Muscle of leg (tissue), 11 donors: ENCODE results near the gene PRR22. TPM values are rescaled to one million over a fixed set of nuclear protein-coding genes. Genes with fewer than 3 reads are reported as not detected.

Source experiments
- DNase-seq: peaks from one replicate; pipeline ENCODE4 v3.0.0; 2013
- H3K27ac ChIP-seq: one replicate; pipeline ENCODE4 v1.5.1; 2013; ENCODE audit warnings: mild to moderate bottlenecking, low read length, control low read depth
- H3K27me3 ChIP-seq: one replicate; pipeline ENCODE4 v1.6.1; 2013; ENCODE audit warnings: low read length; ENCODE audit not compliant: control insufficient read depth, insufficient read depth
- H3K36me3 ChIP-seq: one replicate; pipeline ENCODE4 v1.6.1; 2013; ENCODE audit warnings: low read length; ENCODE audit not compliant: control insufficient read depth, insufficient read depth
- H3K4me1 ChIP-seq: one replicate; pipeline ENCODE4 v1.6.1; 2013; ENCODE audit warnings: low read length; ENCODE audit not compliant: control insufficient read depth, insufficient read depth
- H3K4me3 ChIP-seq: one replicate; pipeline ENCODE4 v1.5.1; 2013; ENCODE audit warnings: low read length, control low read depth
- H3K9me3 ChIP-seq: replicated peaks from 2 replicates; pipeline ENCODE4 v1.6.1; 2013; ENCODE audit warnings: low read depth, low read length; ENCODE audit not compliant: control insufficient read depth
- WGBS: methylation state at CpG from one replicate; pipeline ENCODE4 v1.1.5; 2013; ENCODE audit warnings: missing lambda C conversion rate; ENCODE audit not compliant: insufficient coverage; 5-methylcytosine and 5-hydroxymethylcytosine counted together
- polyA plus RNA-seq, 8 donors: library from polyadenylated mRNA; unstranded; fragments of 120-200 nt; gene quantifications; one replicate each; pipeline versions ENCODE4 v1.2.1 to v1.2.3, GENCODE V29; 2013; ENCODE audit warnings: inconsistent platforms in 1 of 8, low replicate concordance in 1 of 8; ENCODE audit not compliant: insufficient read length in 8 of 8, insufficient read depth in 1 of 8
- total RNA-seq: library from RNA; stranded (reverse); fragments of 120-200 nt; gene quantifications from one replicate; pipeline ENCODE4 v1.2.4, GENCODE V29; 2013

The PRR22 gene
- total and polyA plus RNA-seq, 9 donors: 0.86 to 2.7 (median 1.3) TPM

DNA sequence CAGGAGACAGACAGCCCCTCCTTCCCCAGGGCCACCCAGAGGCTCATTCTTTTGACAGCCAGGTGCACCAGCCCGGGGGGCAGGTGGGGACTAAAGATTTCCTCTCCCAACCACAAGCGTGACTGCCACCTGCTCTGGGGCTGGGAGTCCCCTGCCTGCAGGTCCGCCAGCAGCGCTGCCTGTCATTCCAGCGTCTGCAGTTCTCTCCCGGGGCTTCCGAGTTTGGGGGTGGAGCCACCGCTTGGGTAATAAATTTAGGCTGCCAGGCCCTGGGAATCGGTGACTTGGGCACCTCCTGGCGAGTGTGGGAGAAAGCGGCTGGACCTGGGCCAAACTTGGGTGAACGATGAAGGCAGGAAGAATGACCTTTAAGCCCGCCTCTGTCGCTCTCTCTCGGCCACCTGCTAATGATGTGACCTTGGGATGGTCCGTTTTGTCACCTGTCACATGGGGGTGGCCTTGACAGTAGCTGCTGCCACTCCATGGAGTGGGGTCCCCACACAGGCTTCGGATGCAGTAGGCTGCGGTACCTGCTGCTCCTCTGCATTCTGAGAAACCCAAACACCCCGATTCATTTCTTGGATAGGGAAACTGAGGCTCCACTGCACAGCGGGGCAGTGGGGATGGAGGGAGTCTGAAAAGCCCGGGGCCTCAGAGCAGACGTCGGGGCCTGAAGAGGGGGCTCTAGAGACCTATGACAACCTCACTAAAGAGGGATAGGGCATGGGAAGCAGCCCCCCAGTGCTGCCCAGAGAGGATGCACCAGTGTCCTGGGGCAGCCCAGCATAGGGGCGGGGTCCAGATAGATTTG, 42.2 kb upstream of the PRR22 start:
- peak; percentile 69 for DNase-seq
- WGBS: 22% methylated on average over 21 of the region's 24 CpGs
- no peak overlapping the region for H3K27ac ChIP-seq
- H3K27me3 ChIP-seq: peaks cover 17% of the 10 kb centered on the region
- no peak overlapping the region for H3K4me3 ChIP-seq
- no peaks in the 10 kb centered on the region for H3K36me3 ChIP-seq
- peaks cover 35% of the 10 kb centered on the region for H3K4me1 ChIP-seq
- H3K9me3 ChIP-seq: no peaks in the 10 kb centered on the region

- H3K27me3 ChIP-seq: peaks cover 17% of the 10 kb centered on the region
- DNase-seq: no peak
- no peaks in the 10 kb centered on the region for H3K36me3 ChIP-seq
- WGBS: 93% methylated on average over 16 of the region's 21 CpGs
- no peak overlapping the region for H3K4me3 ChIP-seq
- H3K9me3 ChIP-seq: no peaks in the 10 kb centered on the region
- no peak overlapping the region for H3K27ac ChIP-seq
- H3K4me1 ChIP-seq: peaks cover 35% of the 10 kb centered on the region
Observed at GRCh38 chr19:5825178-5825577, 40.6 kb upstream of the PRR22 start.

DNA sequence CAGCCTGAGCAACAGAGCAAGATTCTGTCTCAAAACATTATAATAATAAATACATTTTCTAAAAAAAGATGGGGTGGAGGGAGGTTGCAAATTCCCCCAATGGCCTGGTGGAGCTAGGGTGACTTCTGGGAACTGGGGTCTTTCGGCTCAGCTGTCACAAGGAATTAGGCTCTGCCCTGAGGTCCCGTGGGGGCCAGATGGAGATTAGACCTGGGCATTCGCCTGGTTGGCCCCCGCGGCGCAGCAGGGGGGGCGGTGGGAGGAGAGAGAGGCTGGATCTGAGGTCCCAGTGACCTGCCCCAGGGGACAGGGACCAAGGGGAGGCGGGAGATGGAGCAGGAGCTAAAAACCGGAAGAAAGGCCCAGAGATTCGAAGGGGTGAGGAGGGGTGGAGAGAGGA, 40.2 kb upstream of the PRR22 start:
- Histone ChIP-seq H3K4me1 (peaks cover 32% of the 10 kb centered on the region), H3K27ac (no peak overlapping the region), H3K9me3 (no peaks in the 10 kb centered on the region), H3K27me3 (peaks cover 14% of the 10 kb centered on the region), H3K36me3 (no peaks in the 10 kb centered on the region), H3K4me3 (no peak overlapping the region)
- no peak for DNase-seq
- WGBS: 76% methylated on average over 9 of the region's 10 CpGs

DNA sequence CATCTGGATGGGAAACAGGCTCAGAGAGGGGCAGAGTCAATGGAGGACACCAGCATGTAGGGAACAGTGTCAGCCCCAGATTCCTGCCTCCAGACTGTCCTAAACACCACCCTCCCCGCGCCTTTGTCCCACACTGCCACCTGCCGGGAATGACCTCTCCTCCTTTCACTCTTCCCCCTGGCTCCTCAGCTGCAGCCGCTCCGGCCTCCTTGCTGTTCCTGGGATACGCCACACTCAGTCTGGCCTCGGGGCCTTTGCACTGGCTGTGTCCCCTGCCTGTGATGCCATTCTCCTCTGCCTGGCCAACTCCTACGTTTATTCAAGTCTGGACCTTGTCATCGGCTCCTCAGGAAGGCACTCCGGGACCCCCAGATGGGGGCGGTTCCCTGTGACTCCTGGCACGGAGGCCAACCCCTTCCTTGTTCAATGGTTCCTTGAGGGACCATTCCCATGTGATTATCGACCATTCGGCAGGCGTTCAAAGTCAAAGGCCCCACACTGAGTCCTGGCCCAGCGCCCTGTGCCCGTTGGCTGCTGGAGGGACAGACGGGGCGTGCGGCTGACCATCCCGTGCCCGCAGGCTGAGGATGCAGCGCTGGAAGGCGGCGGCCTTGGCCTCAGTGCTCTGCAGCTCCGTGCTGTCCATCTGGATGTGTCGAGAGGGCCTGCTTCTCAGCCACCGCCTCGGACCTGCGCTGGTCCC, 39.2 kb upstream of the PRR22 start:
- Histone ChIP-seq H3K9me3 (no peaks in the 10 kb centered on the region), H3K36me3 (no peaks in the 10 kb centered on the region), H3K4me1 (peaks cover 23% of the 10 kb centered on the region), H3K4me3 (no peak overlapping the region), H3K27ac (no peak overlapping the region), H3K27me3 (peaks cover 4% of the 10 kb centered on the region)
- WGBS: 81% methylated on average over 30 of the region's 30 CpGs
- no peak for DNase-seq

GRCh38 chr19:5822181-5822844, 37.8 kb upstream of the PRR22 start:
- no peak for DNase-seq

DNA sequence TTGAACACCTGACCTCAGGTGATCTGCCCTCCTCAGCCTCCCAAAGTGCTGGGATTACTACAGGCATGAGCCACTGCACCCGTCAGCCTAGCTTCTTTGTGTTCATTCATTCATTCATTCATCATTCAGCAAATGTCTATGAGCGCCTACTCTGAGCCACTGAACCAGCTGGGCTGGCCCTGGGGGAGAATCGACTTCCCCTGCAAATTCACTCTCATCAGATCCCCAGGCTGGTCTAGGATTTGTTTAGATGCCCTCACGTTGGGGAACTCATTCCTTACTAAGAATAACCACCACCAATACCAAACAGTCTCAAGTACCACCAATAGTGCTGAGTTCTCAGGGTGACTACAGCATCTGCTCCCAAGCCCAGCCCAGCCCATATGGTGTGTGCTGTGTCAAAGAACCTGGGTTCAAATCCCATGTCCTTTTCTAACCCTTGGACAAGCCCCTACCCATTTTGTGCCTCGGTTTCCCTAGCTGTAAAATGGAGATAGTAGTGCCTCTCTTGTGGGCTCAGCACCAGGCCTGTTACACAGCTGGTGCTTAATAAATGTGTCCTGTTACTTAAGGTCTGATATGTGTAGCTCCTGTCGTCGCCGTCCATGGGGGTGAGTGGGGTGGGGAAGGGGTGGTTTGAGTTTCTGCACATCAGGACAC, 37.1 kb upstream of the PRR22 start:
- Histone ChIP-seq H3K36me3 (no peaks in the 10 kb centered on the region), H3K4me1 (peaks cover 10% of the 10 kb centered on the region), H3K4me3 (no peak overlapping the region), H3K27ac (no peak overlapping the region), H3K27me3 (peaks cover 4% of the 10 kb centered on the region), H3K9me3 (no peaks in the 10 kb centered on the region)
- DNase-seq: no peak
- 71% methylated on average over 5 of the region's 8 CpGs for WGBS

More at GRCh38 chr19:5822181-5822844, 37.8 kb upstream of the PRR22 start:
- WGBS: 42% methylated on average over 28 of the region's 30 CpGs
- no peaks in the 10 kb centered on the region for H3K9me3 ChIP-seq
- H3K4me3 ChIP-seq: no peak overlapping the region
- peaks cover 15% of the 10 kb centered on the region for H3K4me1 ChIP-seq
- H3K36me3 ChIP-seq: no peaks in the 10 kb centered on the region
- no peak overlapping the region for H3K27ac ChIP-seq
- peaks cover 4% of the 10 kb centered on the region for H3K27me3 ChIP-seq

- Histone ChIP-seq H3K36me3 (no peaks in the 10 kb centered on the region), H3K4me1 (peaks cover 5% of the 10 kb centered on the region), H3K27ac (no peak overlapping the region), H3K9me3 (no peaks in the 10 kb centered on the region), H3K27me3 (peaks cover 4% of the 10 kb centered on the region), H3K4me3 (no peak overlapping the region)
- WGBS: 53% methylated on average over 6 of the region's 6 CpGs
- no peak for DNase-seq
Observed at GRCh38 chr19:5820785-5821184, 36.2 kb upstream of the PRR22 start.

GRCh38 chr19:5818594-5818993, 34.0 kb upstream of the PRR22 start:
- no peak for DNase-seq
- H3K4me3 ChIP-seq: no peak overlapping the region
- peaks cover 4% of the 10 kb centered on the region for H3K27me3 ChIP-seq
- WGBS: 68% methylated on average over 7 of the region's 10 CpGs
- H3K4me1 ChIP-seq: peaks cover 5% of the 10 kb centered on the region
- no peak overlapping the region for H3K27ac ChIP-seq
- no peaks in the 10 kb centered on the region for H3K9me3 ChIP-seq
- no peaks in the 10 kb centered on the region for H3K36me3 ChIP-seq

DNA sequence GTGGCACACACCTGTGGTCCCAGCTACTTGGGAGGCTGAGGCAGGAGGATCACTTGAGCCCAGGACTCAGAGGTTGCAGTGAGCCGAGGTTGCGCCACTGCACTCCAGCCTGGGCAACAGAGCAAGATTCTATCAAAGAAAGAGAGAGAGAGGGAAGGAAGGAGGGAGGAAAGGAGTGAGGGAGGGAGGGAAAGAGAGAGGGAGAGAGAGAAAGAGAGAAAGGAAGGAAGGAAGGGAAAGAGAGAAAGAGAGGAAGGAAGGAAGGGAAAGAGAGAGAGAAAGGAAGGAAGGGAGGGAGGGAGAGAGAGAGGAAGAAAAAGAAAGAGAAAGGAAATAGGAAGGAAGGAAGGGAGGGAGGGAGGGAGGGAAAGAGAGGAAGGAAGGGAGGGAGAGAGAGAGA, 32.7 kb upstream of the PRR22 start:
- no peaks in the 10 kb centered on the region for H3K36me3 ChIP-seq
- no peak overlapping the region for H3K4me3 ChIP-seq
- no peak for DNase-seq
- H3K4me1 ChIP-seq: peaks cover 2% of the 10 kb centered on the region
- no peaks in the 10 kb centered on the region for H3K9me3 ChIP-seq
- H3K27ac ChIP-seq: no peak overlapping the region
- 94% methylated on average over 2 of the region's 2 CpGs for WGBS
- H3K27me3 ChIP-seq: no peaks in the 10 kb centered on the region

DNA sequence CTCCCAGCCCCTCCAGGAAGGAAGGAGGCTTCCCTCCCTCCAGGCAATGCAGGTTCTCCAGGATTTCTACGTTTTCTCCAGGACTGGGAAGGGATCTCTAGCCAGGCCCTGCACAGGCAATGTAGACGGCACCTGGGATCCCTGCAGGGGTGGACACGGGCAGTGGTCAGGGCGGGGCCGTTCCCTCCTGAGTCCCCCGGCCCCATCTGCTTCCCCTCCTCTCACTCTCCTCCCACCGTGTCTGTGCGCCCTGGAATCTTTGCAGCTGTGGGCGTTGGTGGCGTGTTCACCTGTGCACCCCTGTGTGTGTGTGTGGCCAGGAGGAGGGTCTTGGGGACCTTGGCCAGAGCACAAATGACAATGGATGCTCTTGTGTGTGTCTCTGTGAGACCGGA, 30.3 kb upstream of the PRR22 start:
- Histone ChIP-seq H3K36me3 (no peaks in the 10 kb centered on the region), H3K9me3 (no peaks in the 10 kb centered on the region), H3K27me3 (no peaks in the 10 kb centered on the region), H3K4me1 (no peaks in the 10 kb centered on the region), H3K4me3 (no peak overlapping the region), H3K27ac (no peak overlapping the region)
- no peak for DNase-seq
- 64% methylated on average over 1 of the region's 11 CpGs for WGBS
